Kidney (tissue), 14 donors: ENCODE results near the gene DPP6. TPM values are rescaled to one million over a fixed set of nuclear protein-coding genes. Genes with fewer than 3 reads are reported as not detected.

Source experiments
- DNase-seq, 5 donors: peaks; one replicate each; pipeline ENCODE4 v3.0.0-alpha.2; 2013 to 2020
- FAIRE-seq: peaks from 2 replicates; lab custom pipeline; 2012; peaks lifted over from hg19 to GRCh38; lab: Jason Lieb, UNC
- H3K27ac ChIP-seq, 2 donors: one replicate each; pipeline ENCODE4 v1.7.0; 2013; ENCODE audit warnings: low read depth in 2 of 2, low read length in 2 of 2, inconsistent platforms in 1 of 2
- H3K27me3 ChIP-seq: one replicate; pipeline ENCODE4 v1.7.1; 2013; ENCODE audit warnings: low read length, inconsistent platforms; ENCODE audit not compliant: control insufficient read depth, insufficient read depth
- H3K36me3 ChIP-seq, 3 donors: one replicate each; pipeline versions ENCODE4 v1.7.0 to v1.7.1; 2013; ENCODE audit warnings: low read length in 3 of 3, control low read depth in 1 of 3, inconsistent platforms in 1 of 3; ENCODE audit not compliant: insufficient read depth in 3 of 3, control insufficient read depth in 2 of 3
- H3K4me1 ChIP-seq, 3 donors: one replicate each; pipeline versions ENCODE4 v1.7.0 to v1.7.1; 2013; ENCODE audit warnings: low read length in 3 of 3, inconsistent platforms in 1 of 3, low read depth in 1 of 3; ENCODE audit not compliant: control insufficient read depth in 2 of 3, insufficient read depth in 2 of 3
- H3K4me3 ChIP-seq, 3 donors: one replicate each; pipeline versions ENCODE4 v1.7.0 to v1.8.1; 2013; ENCODE audit warnings: low read length in 3 of 3, control low read depth in 1 of 3, inconsistent platforms in 1 of 3
- H3K9ac ChIP-seq, 3 donors: one replicate each; pipeline versions ENCODE4 v1.7.0 to v1.7.1; 2013; ENCODE audit warnings: low read length in 3 of 3, control low read depth in 1 of 3, inconsistent platforms in 1 of 3
- H3K9me3 ChIP-seq, 3 donors: one replicate each; pipeline versions ENCODE4 v1.7.0 to v1.7.1; 2013; ENCODE audit warnings: low read length in 3 of 3, control low read depth in 1 of 3, inconsistent platforms in 1 of 3; ENCODE audit not compliant: control insufficient read depth in 2 of 3, insufficient read depth in 1 of 3
- CTCF ChIP-seq: IDR thresholded peaks from 3 replicates; pipeline ENCODE4 v1.5.1; 2012; ENCODE audit warnings: mild to moderate bottlenecking, moderate library complexity, borderline replicate concordance; ENCODE audit not compliant: insufficient read depth; ENCODE audit errors: extremely low read depth
- intact Hi-C: fragments of 100-400 bp; cut with DNase I; formaldehyde crosslinking; loops from one replicate; pipeline ENCODE4 v1.11.1; 2022
- polyA plus RNA-seq: library from polyadenylated mRNA; stranded (reverse); fragments of 350-450 nt; fragmentation: Illumina TruSeq; extraction: RNeasy Lipid Tissue Mini Kit (QIAGEN cat#74804); gene quantifications from one replicate; pipeline ENCODE4 v1.2.3, GENCODE V29; 2014; ENCODE audit warnings: low read depth, low replicate concordance; ENCODE audit not compliant: insufficient read depth
- total RNA-seq: library from RNA; stranded (reverse); fragmentation: NEBNext Ultra II Directional; extraction: Animal tissue kit (Norgen Biotek cat#: 25700); gene quantifications from one replicate; pipeline ENCODE4 v1.2.1, GENCODE V29; 2021
- donor health status: control.
- donor health status: control.
- donor health status: control.
- donor health status: control.
- donor health status: control.
- donor health status: DM: yes; HTN: yes; CAD: no.
- donor health status: Normal renal cell carcinoma (clear cell type).

The DPP6 gene
- total and polyA plus RNA-seq, 2 donors from 2014 or later: 1.8 to 6.9 TPM

- Histone ChIP-seq H3K4me1 (no peaks in the 10 kb centered on the region), H3K4me3 (no peak overlapping the region), H3K9me3 (no peaks in the 10 kb centered on the region), H3K27me3 (no peaks in the 10 kb centered on the region), H3K27ac (no peak overlapping the region), H3K9ac (no peak overlapping the region), H3K36me3 (no peaks in the 10 kb centered on the region)
- FAIRE-seq (no peak), DNase-seq (peak in 1 of 5 donors; percentile 33)
- intact Hi-C loops: no loop called here
- no peak for TF ChIP-seq CTCF
Measured at GRCh38 chr7:154903083-154903731, 851.0 kb downstream of the DPP6 start.

GRCh38 chr7:154905146-154905545 is 852.9 kb downstream of the DPP6 start:
- no peak for FAIRE-seq
- H3K27ac ChIP-seq: no peak overlapping the region
- no peaks in the 10 kb centered on the region for H3K4me1 ChIP-seq
- TF ChIP-seq CTCF: no peak
- no peak overlapping the region for H3K9ac ChIP-seq
- H3K4me3 ChIP-seq: no peak overlapping the region
- intact Hi-C loops: no loop called here
- H3K27me3 ChIP-seq: no peaks in the 10 kb centered on the region
- peak in 1 of 5 donors; percentile 26 for DNase-seq
- H3K9me3 ChIP-seq: no peaks in the 10 kb centered on the region
- H3K36me3 ChIP-seq: no peaks in the 10 kb centered on the region

DNA sequence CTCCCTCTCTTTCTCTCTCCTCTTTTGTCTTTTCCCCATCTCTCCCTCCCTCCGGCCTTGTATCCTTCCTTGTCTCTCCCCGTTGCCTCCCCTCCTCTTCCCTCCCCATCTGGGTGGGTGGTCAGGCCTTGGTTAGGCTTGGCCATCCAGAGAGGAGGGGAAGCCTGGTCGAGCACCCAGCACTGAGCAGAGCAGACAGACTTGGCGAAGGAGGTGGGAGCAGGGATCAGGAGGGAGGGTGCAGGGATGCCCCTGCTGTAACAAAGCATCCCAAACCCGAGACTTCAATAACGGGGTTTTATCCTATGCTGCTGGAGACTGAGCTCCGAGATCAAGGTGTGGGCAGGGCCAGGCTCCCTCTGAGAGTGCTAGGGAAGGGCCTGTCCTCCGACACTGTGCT is 853.4 kb downstream of the DPP6 start:
- H3K36me3 ChIP-seq: no peaks in the 10 kb centered on the region
- no peak overlapping the region for H3K9ac ChIP-seq
- no peak overlapping the region for H3K4me3 ChIP-seq
- DNase-seq: no peak
- no peak for TF ChIP-seq CTCF
- intact Hi-C loops: no loop called here
- H3K27me3 ChIP-seq: no peaks in the 10 kb centered on the region
- H3K4me1 ChIP-seq: no peaks in the 10 kb centered on the region
- H3K27ac ChIP-seq: no peak overlapping the region
- peaks cover 0 to under 1% (median 0%) of the 10 kb centered on the region in 3 donors for H3K9me3 ChIP-seq
- FAIRE-seq: no peak
